IMR-90 (cell line): ENCODE data around the gene VAMP5. TPM values are rescaled to one million over a fixed set of nuclear protein-coding genes. Genes with fewer than 3 reads are reported as not detected.

Source experiments
- ATAC-seq: fragments of 200-7000 bp; cut with Tn5 transposase; 2 replicates; pipeline ENCODE4 v1.9.1; 2020; ENCODE audit warnings: low read depth, mild to moderate bottlenecking, moderate library complexity
- BruUV-seq: library from RNA; stranded (reverse); fragments of 400-500 nt; replicated peaks from 2 replicates; lab custom pipeline; 2021; lab: Mats Ljungman, UMichigan
- CTCF ChIA-PET: fragments of 300-600 bp; formaldehyde crosslinking; extraction: SDS; loops from one replicate; lab custom pipeline; 2021; ENCODE audit warnings: antibody characterized with exemption; lab: Yijun Ruan, JAX
- POLR2A ChIA-PET: fragments of 300-600 bp; sonication (Branson Sonifier 250); formaldehyde crosslinking; loops from one replicate; lab custom pipeline; 2022; ENCODE audit warnings: antibody characterized with exemption; ENCODE audit not compliant: unreplicated experiment; lab: Charles Lee
- DNase-seq: peaks from one replicate; pipeline ENCODE4 v3.0.0; 2013
- H2AFZ ChIP-seq: replicated peaks from 2 replicates; pipeline ENCODE3; 2013; ENCODE audit warnings: low read length, mild to moderate bottlenecking; ENCODE audit not compliant: poor library complexity
- H2AK5ac ChIP-seq: 2 replicates; pipeline ENCODE4 v1.6.1; 2013; ENCODE audit warnings: low read depth, low read length, inconsistent platforms
- H2AK9ac ChIP-seq: replicated peaks from 2 replicates; pipeline ENCODE3; 2013; ENCODE audit warnings: mild to moderate bottlenecking, low read depth, low read length, moderate library complexity; ENCODE audit not compliant: poor library complexity
- H2BK120ac ChIP-seq: 2 replicates; pipeline ENCODE4 v1.6.1; 2013; ENCODE audit warnings: low read depth, low read length, inconsistent platforms
- H2BK15ac ChIP-seq: 3 replicates; pipeline ENCODE4 v1.6.1; 2013; ENCODE audit warnings: low read depth, low read length, inconsistent platforms
- H2BK20ac ChIP-seq: 2 replicates; pipeline ENCODE4 v1.6.1; 2013; ENCODE audit warnings: low read depth, mild to moderate bottlenecking, inconsistent platforms, low read length, moderate library complexity
- H2BK5ac ChIP-seq: 2 replicates; pipeline ENCODE4 v1.6.1; 2013; ENCODE audit warnings: mild to moderate bottlenecking, low read depth, low read length, inconsistent platforms; ENCODE audit not compliant: poor library complexity, severe bottlenecking
- H3K14ac ChIP-seq: replicated peaks from 2 replicates; pipeline ENCODE4 v1.6.1; 2013; ENCODE audit warnings: low read depth, low read length, inconsistent platforms
- H3K18ac ChIP-seq: 2 replicates; pipeline ENCODE4 v1.6.1; 2013; ENCODE audit warnings: low read depth, low read length, control low read depth
- H3K23ac ChIP-seq: 2 replicates; pipeline ENCODE4 v1.6.1; 2013; ENCODE audit warnings: low read depth, low read length, inconsistent platforms
- H3K27ac ChIP-seq: 2 replicates; pipeline ENCODE4 v1.5.1; 2013; ENCODE audit warnings: mild to moderate bottlenecking, control low read depth, low read length; ENCODE audit not compliant: insufficient read depth
- H3K27me3 ChIP-seq: 2 replicates; pipeline ENCODE4 v1.6.1; 2013; ENCODE audit warnings: low read length; ENCODE audit not compliant: control insufficient read depth, insufficient read depth
- H3K36me3 ChIP-seq: 2 replicates; pipeline ENCODE4 v1.6.1; 2013; ENCODE audit warnings: low read length, mixed read lengths; ENCODE audit not compliant: control insufficient read depth, insufficient read depth
- H3K4ac ChIP-seq: 2 replicates; pipeline ENCODE4 v1.6.1; 2013; ENCODE audit warnings: low read depth, low read length, inconsistent platforms
- H3K4me1 ChIP-seq: 2 replicates; pipeline ENCODE4 v1.6.1; 2013; ENCODE audit warnings: low read length, mixed read lengths; ENCODE audit not compliant: control insufficient read depth, insufficient read depth
- H3K4me2 ChIP-seq: 2 replicates; pipeline ENCODE4 v1.6.1; 2013; ENCODE audit warnings: low read depth, mild to moderate bottlenecking, control low read depth, low read length, moderate library complexity
- H3K4me3 ChIP-seq: 2 replicates; pipeline ENCODE4 v1.5.1; 2013; ENCODE audit warnings: low read depth, mild to moderate bottlenecking, control low read depth, low read length, moderate library complexity; ENCODE audit not compliant: insufficient read depth
- H3K56ac ChIP-seq: 2 replicates; pipeline ENCODE4 v1.6.1; 2013; ENCODE audit warnings: low read length, inconsistent platforms; ENCODE audit not compliant: insufficient read depth; ENCODE audit errors: extremely low read depth
- H3K79me1 ChIP-seq, 2 experiments: 2 replicates each; pipeline ENCODE4 v1.6.1; 2013; ENCODE audit warnings: low read length in 2 of 2, inconsistent platforms in 1 of 2, low read depth in 1 of 2
- H3K9ac ChIP-seq: 2 replicates; pipeline ENCODE4 v1.6.1; 2013; ENCODE audit warnings: low read depth, low read length, control low read depth
- H3K9me1 ChIP-seq: 2 replicates; pipeline ENCODE4 v1.6.1; 2013; ENCODE audit warnings: low read length, inconsistent platforms; ENCODE audit not compliant: insufficient read depth
- H3K9me3 ChIP-seq: 2 replicates; pipeline ENCODE4 v1.6.1; 2013; ENCODE audit warnings: low read length; ENCODE audit not compliant: control insufficient read depth, insufficient read depth
- H4K20me1 ChIP-seq: 2 replicates; pipeline ENCODE4 v1.6.1; 2013; ENCODE audit warnings: low read length, inconsistent platforms; ENCODE audit not compliant: insufficient read depth
- H4K5ac ChIP-seq: 2 replicates; pipeline ENCODE4 v1.6.1; 2013; ENCODE audit warnings: mild to moderate bottlenecking, low read depth, low read length, control low read depth
- H4K8ac ChIP-seq, 2 experiments: 2 replicates each; pipeline ENCODE4 v1.6.1; 2013; ENCODE audit warnings: low read depth in 2 of 2, low read length in 2 of 2, control low read depth in 1 of 2, inconsistent platforms in 1 of 2
- H4K91ac ChIP-seq: 2 replicates; pipeline ENCODE4 v1.6.1; 2013; ENCODE audit warnings: low read depth, low read length, inconsistent platforms; ENCODE audit not compliant: insufficient read depth
- CHD1 ChIP-seq: IDR thresholded peaks from 2 replicates; pipeline ENCODE4 v1.6.1; 2012; ENCODE audit warnings: low read depth, low read length, improper control_type of control experiment
- MAFK ChIP-seq: IDR thresholded peaks from 2 replicates; pipeline ENCODE4 v1.6.1; 2012; ENCODE audit warnings: low read depth, low read length, improper control_type of control experiment
- NFE2L2 ChIP-seq: fragments of 150-350 bp; IDR thresholded peaks from 2 replicates; pipeline ENCODE4 v1.6.1; 2016; ENCODE audit warnings: low read depth, mild to moderate bottlenecking, low read length
- POLR2A ChIP-seq: IDR thresholded peaks from 2 replicates; pipeline ENCODE4 v1.6.1; 2012; ENCODE audit warnings: mild to moderate bottlenecking, low read depth, low read length
- RFX5 ChIP-seq: IDR thresholded peaks from 2 replicates; pipeline ENCODE4 v1.8.0; 2012; ENCODE audit warnings: low read depth, mild to moderate bottlenecking, low read length, moderate library complexity
- SMC3 ChIP-seq: fragments of 150-350 bp; IDR thresholded peaks from 2 replicates; pipeline ENCODE4 v1.6.1; 2016; ENCODE audit warnings: low read depth, mild to moderate bottlenecking, antibody characterized with exemption, low read length, moderate library complexity
- USF2 ChIP-seq: fragments of 150-350 bp; IDR thresholded peaks from 2 replicates; pipeline ENCODE4 v1.6.1; 2017; ENCODE audit warnings: mild to moderate bottlenecking, antibody characterized with exemption, low read length, low read depth
- WGBS, 2 experiments: methylation state at CpG; one replicate each; pipeline versions ENCODE4 v1.1.5 to v1.1.7; 2013; ENCODE audit warnings: missing lambda C conversion rate in 2 of 2; ENCODE audit not compliant: insufficient read length in 1 of 2; ENCODE audit errors: extremely low coverage in 2 of 2; 5-methylcytosine and 5-hydroxymethylcytosine counted together
- dilution Hi-C: fragments of 300-500 bp; cut with HindIII; formaldehyde crosslinking; loops from one replicate; pipeline ENCODE4 v1.14.3; 2018; ENCODE audit warnings: low sequenced_read_pairs; ENCODE audit not compliant: unreplicated experiment
- in situ Hi-C: fragments of 300-500 bp; cut with MboI; formaldehyde crosslinking; loops from 3 replicates; pipeline ENCODE4 v1.14.3; 2019; ENCODE audit warnings: low sequenced_read_pairs, inconsistent platforms, mixed read lengths
- intact Hi-C: fragments of 100-400 bp; cut with micrococcal nuclease; formaldehyde crosslinking; loops from 2 replicates; pipeline ENCODE4 v1.10.0; 2022
- polyA plus RNA-seq, 3 experiments: library from polyadenylated mRNA; depleted of rRNA; stranded (reverse); fragments of >200 nt; gene quantifications; 2 replicates each; pipeline ENCODE4 v1.2.3, GENCODE V29; 2012; ENCODE audit warnings: low replicate concordance in 1 of 3
- total RNA-seq: library from RNA; depleted of rRNA; stranded (reverse); fragments of >200 nt; gene quantifications from 2 replicates; pipeline ENCODE4 v1.2.3, GENCODE V29; 2012

Gene VAMP5
- total and polyA plus RNA-seq, 2 of the 4 experiments (the other 2 are of a cell fraction) = 13.8 to 103 TPM

GRCh38 chr2:85577386-85578242, 6.6 kb upstream of the VAMP5 start, which contains the start of gene VAMP8:
Gene VAMP8 (plus strand): TSS chr2:85577586. CDS start chr2:85577647, 61 bp downstream.
- Histone ChIP-seq H3K4ac (peak within 1 kb of the TSS; percentile 47), H2AK9ac (peak within 1 kb of the TSS; percentile 10), H3K56ac (no peak within 1 kb of the TSS), H4K8ac (peak within 1 kb of the TSS; percentile 65 to 69; a peak in 2 of 4 replicates), H3K27ac (peak within 1 kb of the TSS; percentile 68; the same call in 1 of the 2 replicates), H3K18ac (no peak within 1 kb of the TSS), H2BK5ac (no peak within 1 kb of the TSS), H3K9ac (no peak within 1 kb of the TSS), H2BK15ac (no peak within 1 kb of the TSS; the same call in 2 of the 3 replicates), H3K36me3 (no peaks in the 10 kb centered on the region), H4K5ac (peak within 1 kb of the TSS; percentile 38; the same call in 1 of the 2 replicates), H3K4me1 (peaks cover 16% of the 10 kb centered on the region; the same call in 1 of the 2 replicates), H3K23ac (no peak within 1 kb of the TSS), H4K91ac (peak within 1 kb of the TSS; percentile 49; the same call in 1 of the 2 replicates), H2BK120ac (peak within 1 kb of the TSS; percentile 52; the same call in 1 of the 2 replicates), H3K79me1 (no peaks in the 10 kb centered on the region), H2BK20ac (no peak within 1 kb of the TSS), H3K27me3 (peaks cover 4% of the 10 kb centered on the region), H2AFZ (peak within 1 kb of the TSS; percentile 79), H3K9me1 (0 out of 2 replicates have a peak, but pooled peaks cover 3% of the 10 kb centered on the region), H4K20me1 (no peaks in the 10 kb centered on the region), H3K14ac (no peak within 1 kb of the TSS), H2AK5ac (no peak within 1 kb of the TSS), H3K9me3 (no peaks in the 10 kb centered on the region), H3K4me2 (no peak within 1 kb of the TSS), H3K4me3 (no peak within 1 kb of the TSS)
- TF ChIP-seq CHD1 = no peak
- no peak for TF ChIP-seq SMC3
- no peak for TF ChIP-seq RFX5
- no peak for TF ChIP-seq POLR2A
- TF ChIP-seq MAFK = no peak
- no peak for TF ChIP-seq NFE2L2
- no peak for TF ChIP-seq USF2
- no peak for DNase-seq
- POLR2A ChIA-PET = interaction anchor here (0.6 to 1.0 kb wide), 2 partner anchors 10 to 34 kb away, joined by 3 read pairs; partner anchors contain the start of gene C2orf68
- 54% methylated on average over 6 of the region's 19 CpGs; no CpG with 5 or more reads in 1 of the 2 experiments for WGBS, 2 experiments
- ATAC-seq = peak; percentile 43; the same call in 1 of the 2 replicates
- dilution Hi-C loops (no loop called here), in situ Hi-C loops (no loop called here), intact Hi-C loops (no loop called here)
- CTCF ChIA-PET = interaction anchor here (0.5 to 1.1 kb wide), 2 partner anchors 75 to 392 kb away, joined by 3 to 4 read pairs; no protein-coding TSS in a partner anchor
- no TSS peak for BruUV-seq
